ENCODE measurements around the gene TMEM255A.

The TMEM255A gene

GRCh38 chrX:120286733-120287512 is 24.3 kb downstream of the TMEM255A start:
- Histone ChIP-seq H3K4me3 (ENCODE audit: low read depth, low read length) (no peak overlapping the region), H3K9me3 (ENCODE audit: severe bottlenecking) (no peaks in the 10 kb centered on the region), H3K27ac (no peak overlapping the region), H3K36me3 (no peaks in the 10 kb centered on the region), H3K27me3 (ENCODE audit: insufficient read depth, low read depth, severe bottlenecking) (peaks cover 35% of the 10 kb centered on the region)
- DNase-seq, result no peak
- no peak for TF ChIP-seq CTCF (IDR thresholded peaks at IDR 0.05; ENCODE audit: low read depth, low read length)

- peaks cover 40% of the 10 kb centered on the region for H3K27me3 ChIP-seq (ENCODE audit: insufficient read depth, low read depth, severe bottlenecking)
- H3K27ac ChIP-seq, result no peak overlapping the region
- TF ChIP-seq CTCF (IDR thresholded peaks at IDR 0.05; ENCODE audit: low read depth, low read length), result no peak
- no peak overlapping the region for H3K4me3 ChIP-seq (ENCODE audit: low read depth, low read length)
- DNase-seq, result no peak
- H3K36me3 ChIP-seq, result no peaks in the 10 kb centered on the region
- H3K9me3 ChIP-seq (ENCODE audit: severe bottlenecking), result no peaks in the 10 kb centered on the region
Measured at GRCh38 chrX:120282697-120283096, 28.6 kb downstream of the TMEM255A start.

DNA sequence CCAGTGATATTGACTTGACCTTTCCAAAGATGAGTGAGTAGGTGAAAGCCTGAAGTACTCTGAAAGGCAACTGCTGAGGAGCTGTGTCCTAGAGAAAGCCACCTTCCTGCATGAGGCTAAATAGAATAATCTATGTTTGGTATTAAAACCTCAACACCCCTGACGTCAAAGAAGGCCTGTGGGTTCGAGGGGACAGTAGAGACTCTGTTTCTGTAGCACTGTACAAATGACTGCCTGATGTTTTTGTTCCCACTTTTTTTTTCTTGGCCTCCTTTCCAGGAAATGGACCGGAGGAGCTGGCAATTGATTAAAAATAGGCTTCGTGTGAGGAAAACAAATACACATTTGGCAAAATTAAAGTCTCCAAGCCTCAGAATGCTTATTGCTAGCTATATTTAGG is 29.5 kb downstream of the TMEM255A start:
- Histone ChIP-seq H3K4me3 (ENCODE audit: low read depth, low read length) (no peak overlapping the region), H3K9me3 (ENCODE audit: severe bottlenecking) (no peaks in the 10 kb centered on the region), H3K27me3 (ENCODE audit: insufficient read depth, low read depth, severe bottlenecking) (peaks cover 46% of the 10 kb centered on the region), H3K27ac (no peak overlapping the region), H3K36me3 (no peaks in the 10 kb centered on the region)
- no peak for DNase-seq
- no peak for TF ChIP-seq CTCF (IDR thresholded peaks at IDR 0.05; ENCODE audit: low read depth, low read length)

GRCh38 chrX:120281021-120281624 is 30.1 kb downstream of the TMEM255A start:
- TF ChIP-seq CTCF (IDR thresholded peaks at IDR 0.05; ENCODE audit: low read depth, low read length), result no peak
- no peaks in the 10 kb centered on the region for H3K36me3 ChIP-seq
- no peak for DNase-seq
- no peaks in the 10 kb centered on the region for H3K9me3 ChIP-seq (ENCODE audit: severe bottlenecking)
- no peak overlapping the region for H3K27ac ChIP-seq
- peaks cover 43% of the 10 kb centered on the region for H3K27me3 ChIP-seq (ENCODE audit: insufficient read depth, low read depth, severe bottlenecking)
- H3K4me3 ChIP-seq (ENCODE audit: low read depth, low read length), result no peak overlapping the region

- DNase-seq, result no peak
- peaks cover 19% of the 10 kb centered on the region for H3K27me3 ChIP-seq (ENCODE audit: insufficient read depth, low read depth, severe bottlenecking)
- no peak overlapping the region for H3K27ac ChIP-seq
- no peak for TF ChIP-seq CTCF (IDR thresholded peaks at IDR 0.05; ENCODE audit: low read depth, low read length)
- no peak overlapping the region for H3K4me3 ChIP-seq (ENCODE audit: low read depth, low read length)
- H3K9me3 ChIP-seq (ENCODE audit: severe bottlenecking), result no peaks in the 10 kb centered on the region
- no peaks in the 10 kb centered on the region for H3K36me3 ChIP-seq
Measured at GRCh38 chrX:120274958-120275357, 36.3 kb downstream of the TMEM255A start.

Data from WERI-Rb-1 (cell line).